WTC11 (cell line): ENCODE results near the gene MSANTD2. TPM values are rescaled to one million over a fixed set of nuclear protein-coding genes. Genes with fewer than 3 reads are reported as not detected.

Experiments
- ARID4B ChIP-seq: sonication (generic); formaldehyde crosslinking; IDR thresholded peaks from 2 replicates; pipeline ENCODE4 v1.8.0; 2023; ENCODE audit warnings: missing genetic modification reagents, mild to moderate bottlenecking, borderline replicate concordance
- FOXK1 ChIP-seq: sonication (generic); formaldehyde crosslinking; IDR thresholded peaks from 2 replicates; pipeline ENCODE4 v1.8.0; 2022; ENCODE audit warnings: mild to moderate bottlenecking, moderate library complexity, missing genetic modification reagents
- FOXP1 ChIP-seq: sonication (generic); formaldehyde crosslinking; IDR thresholded peaks from 2 replicates; pipeline ENCODE4 v1.8.0; 2022; ENCODE audit warnings: missing genetic modification reagents, mild to moderate bottlenecking, moderate library complexity, borderline replicate concordance
- GABPB1 ChIP-seq: sonication (generic); formaldehyde crosslinking; IDR thresholded peaks from 2 replicates; pipeline ENCODE4 v1.8.1; 2023; ENCODE audit warnings: mild to moderate bottlenecking, missing genetic modification reagents
- HMGXB4 ChIP-seq: sonication (generic); formaldehyde crosslinking; IDR thresholded peaks from 2 replicates; pipeline ENCODE4 v1.8.1; 2023; ENCODE audit warnings: mild to moderate bottlenecking, moderate library complexity, missing genetic modification reagents
- PRRX2 ChIP-seq: fragments of 250-450 bp; sonication (Bioruptor Pico); IDR thresholded peaks from 2 replicates; pipeline ENCODE4 v1.8.0; 2021; ENCODE audit warnings: mild to moderate bottlenecking
- SMAD3 ChIP-seq: sonication (generic); formaldehyde crosslinking; IDR thresholded peaks from 2 replicates; pipeline ENCODE4 v1.8.0; 2022; ENCODE audit warnings: missing genetic modification reagents, mild to moderate bottlenecking, borderline replicate concordance
- TEAD1 ChIP-seq: sonication (generic); formaldehyde crosslinking; IDR thresholded peaks from 2 replicates; pipeline ENCODE4 v1.8.0; 2022; ENCODE audit warnings: mild to moderate bottlenecking, missing genetic modification reagents
- ZNF671 ChIP-seq: fragments of 250-450 bp; sonication (Bioruptor Pico); IDR thresholded peaks from 2 replicates; pipeline ENCODE4 v1.8.0; 2021; ENCODE audit warnings: mild to moderate bottlenecking
- total RNA-seq: library from RNA; stranded (reverse); gene quantifications from 3 replicates; pipeline ENCODE4 v1.2.3, GENCODE V29; 2021
- TF ChIP-seq, protein P1 (sequence below): sonication (generic); formaldehyde crosslinking; IDR thresholded peaks from 2 replicates; pipeline ENCODE4 v1.8.0; 2022; ENCODE audit warnings: mild to moderate bottlenecking, missing genetic modification reagents
- TF ChIP-seq, protein P2 (sequence below): fragments of 200-600 bp; IDR thresholded peaks from 2 replicates; pipeline ENCODE4 v1.8.0; 2022; ENCODE audit warnings: antibody characterized with exemption
- TF ChIP-seq, protein P3 (sequence below): fragments of 250-450 bp; sonication (Bioruptor Pico); IDR thresholded peaks from 2 replicates; pipeline ENCODE4 v1.9.0; 2021; ENCODE audit warnings: mild to moderate bottlenecking, borderline replicate concordance

The MSANTD2 gene
- total RNA-seq, 1 experiment from 2014 or later, result 17.5 TPM

DNA sequence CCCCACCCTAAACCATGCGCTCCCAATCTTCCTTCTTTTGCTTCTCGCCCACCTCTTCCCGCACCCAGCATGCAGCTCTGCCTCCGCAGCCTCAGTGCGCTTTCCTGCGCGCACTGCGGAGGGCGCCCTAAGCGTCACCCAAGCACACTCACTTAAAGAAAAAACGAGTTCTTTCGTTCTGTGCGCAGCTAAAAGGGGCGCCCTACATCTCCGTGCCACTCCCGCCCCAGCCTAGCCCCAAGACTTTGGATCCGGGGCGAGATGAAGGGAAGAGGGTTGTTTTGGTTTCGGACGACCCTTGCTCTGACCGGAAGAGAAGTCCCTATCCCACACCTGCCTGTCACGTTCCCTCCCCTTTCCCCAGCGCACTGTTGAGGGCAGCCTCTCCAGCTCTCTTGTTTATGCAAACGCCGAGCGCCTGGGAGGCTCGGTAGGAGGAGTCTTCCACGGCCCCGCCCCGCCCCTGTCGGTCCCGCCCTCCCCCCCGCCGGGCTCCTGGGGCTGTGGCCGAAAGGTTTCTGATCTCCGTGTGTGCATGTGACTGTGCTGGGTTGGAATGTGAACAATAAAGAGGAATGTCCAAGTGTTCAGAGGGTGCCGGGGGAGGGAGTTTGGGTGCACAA is 53.5 kb downstream of the MSANTD2 start (continued):
- TF ChIP-seq HMGXB4 (CRISPR knock-in tag) (peak; percentile 41; the same call in 1 of the 2 replicates), ZNF671 (CRISPR knock-in tag) (no peak), ARID4B (CRISPR knock-in tag) (peak; percentile 61; the same call in 1 of the 2 replicates), TEAD1 (CRISPR knock-in tag) (no peak), SMAD3 (0 out of 2 replicates have a peak, but pooled peaks have one; percentile 43), FOXK1 (CRISPR knock-in tag) (peak; percentile 64; the same call in 1 of the 2 replicates), GABPB1 (CRISPR knock-in tag) (0 out of 2 replicates have a peak, but pooled peaks have one; percentile 36), FOXP1 (CRISPR knock-in tag) (0 out of 2 replicates have a peak, but pooled peaks have one; percentile 16), PRRX2 (CRISPR knock-in tag) (no peak)
- TF ChIP-seq, protein P1, sequence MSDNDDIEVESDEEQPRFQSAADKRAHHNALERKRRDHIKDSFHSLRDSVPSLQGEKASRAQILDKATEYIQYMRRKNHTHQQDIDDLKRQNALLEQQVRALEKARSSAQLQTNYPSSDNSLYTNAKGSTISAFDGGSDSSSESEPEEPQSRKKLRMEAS, result peak; percentile 61; the same call in 1 of the 2 replicates
- TF ChIP-seq, protein P2, sequence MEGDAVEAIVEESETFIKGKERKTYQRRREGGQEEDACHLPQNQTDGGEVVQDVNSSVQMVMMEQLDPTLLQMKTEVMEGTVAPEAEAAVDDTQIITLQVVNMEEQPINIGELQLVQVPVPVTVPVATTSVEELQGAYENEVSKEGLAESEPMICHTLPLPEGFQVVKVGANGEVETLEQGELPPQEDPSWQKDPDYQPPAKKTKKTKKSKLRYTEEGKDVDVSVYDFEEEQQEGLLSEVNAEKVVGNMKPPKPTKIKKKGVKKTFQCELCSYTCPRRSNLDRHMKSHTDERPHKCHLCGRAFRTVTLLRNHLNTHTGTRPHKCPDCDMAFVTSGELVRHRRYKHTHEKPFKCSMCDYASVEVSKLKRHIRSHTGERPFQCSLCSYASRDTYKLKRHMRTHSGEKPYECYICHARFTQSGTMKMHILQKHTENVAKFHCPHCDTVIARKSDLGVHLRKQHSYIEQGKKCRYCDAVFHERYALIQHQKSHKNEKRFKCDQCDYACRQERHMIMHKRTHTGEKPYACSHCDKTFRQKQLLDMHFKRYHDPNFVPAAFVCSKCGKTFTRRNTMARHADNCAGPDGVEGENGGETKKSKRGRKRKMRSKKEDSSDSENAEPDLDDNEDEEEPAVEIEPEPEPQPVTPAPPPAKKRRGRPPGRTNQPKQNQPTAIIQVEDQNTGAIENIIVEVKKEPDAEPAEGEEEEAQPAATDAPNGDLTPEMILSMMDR, result peak; percentile 34; the same call in 1 of the 2 replicates
- TF ChIP-seq, protein P3, sequence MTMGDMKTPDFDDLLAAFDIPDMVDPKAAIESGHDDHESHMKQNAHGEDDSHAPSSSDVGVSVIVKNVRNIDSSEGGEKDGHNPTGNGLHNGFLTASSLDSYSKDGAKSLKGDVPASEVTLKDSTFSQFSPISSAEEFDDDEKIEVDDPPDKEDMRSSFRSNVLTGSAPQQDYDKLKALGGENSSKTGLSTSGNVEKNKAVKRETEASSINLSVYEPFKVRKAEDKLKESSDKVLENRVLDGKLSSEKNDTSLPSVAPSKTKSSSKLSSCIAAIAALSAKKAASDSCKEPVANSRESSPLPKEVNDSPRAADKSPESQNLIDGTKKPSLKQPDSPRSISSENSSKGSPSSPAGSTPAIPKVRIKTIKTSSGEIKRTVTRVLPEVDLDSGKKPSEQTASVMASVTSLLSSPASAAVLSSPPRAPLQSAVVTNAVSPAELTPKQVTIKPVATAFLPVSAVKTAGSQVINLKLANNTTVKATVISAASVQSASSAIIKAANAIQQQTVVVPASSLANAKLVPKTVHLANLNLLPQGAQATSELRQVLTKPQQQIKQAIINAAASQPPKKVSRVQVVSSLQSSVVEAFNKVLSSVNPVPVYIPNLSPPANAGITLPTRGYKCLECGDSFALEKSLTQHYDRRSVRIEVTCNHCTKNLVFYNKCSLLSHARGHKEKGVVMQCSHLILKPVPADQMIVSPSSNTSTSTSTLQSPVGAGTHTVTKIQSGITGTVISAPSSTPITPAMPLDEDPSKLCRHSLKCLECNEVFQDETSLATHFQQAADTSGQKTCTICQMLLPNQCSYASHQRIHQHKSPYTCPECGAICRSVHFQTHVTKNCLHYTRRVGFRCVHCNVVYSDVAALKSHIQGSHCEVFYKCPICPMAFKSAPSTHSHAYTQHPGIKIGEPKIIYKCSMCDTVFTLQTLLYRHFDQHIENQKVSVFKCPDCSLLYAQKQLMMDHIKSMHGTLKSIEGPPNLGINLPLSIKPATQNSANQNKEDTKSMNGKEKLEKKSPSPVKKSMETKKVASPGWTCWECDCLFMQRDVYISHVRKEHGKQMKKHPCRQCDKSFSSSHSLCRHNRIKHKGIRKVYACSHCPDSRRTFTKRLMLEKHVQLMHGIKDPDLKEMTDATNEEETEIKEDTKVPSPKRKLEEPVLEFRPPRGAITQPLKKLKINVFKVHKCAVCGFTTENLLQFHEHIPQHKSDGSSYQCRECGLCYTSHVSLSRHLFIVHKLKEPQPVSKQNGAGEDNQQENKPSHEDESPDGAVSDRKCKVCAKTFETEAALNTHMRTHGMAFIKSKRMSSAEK (CRISPR knock-in tag), result peak; percentile 43; the same call in 1 of the 2 replicates
